GM21381 (cell line): ENCODE results near the gene DNAJC12.
"Not testable (repeated sequence)": the region's sequence is repeated elsewhere in the genome, so short reads cannot be mapped to it uniquely, and the experiment has no call there.

Experiments used
- ATAC-seq: cut with Tn5 transposase; IDR thresholded peaks from one replicate; pipeline ENCODE4 v1.9.1; 2021; ENCODE audit warnings: mild to moderate bottlenecking, moderate library complexity; ENCODE audit not compliant: unreplicated experiment

Gene DNAJC12

GRCh38 chr10:67841737-67842136 lies 3.7 kb upstream of the DNAJC12 start:
- ATAC-seq, result no peak

- ATAC-seq, result no peak
These were observed 2.0 kb upstream of the DNAJC12 start for GRCh38 chr10:67839951-67840350.

DNA sequence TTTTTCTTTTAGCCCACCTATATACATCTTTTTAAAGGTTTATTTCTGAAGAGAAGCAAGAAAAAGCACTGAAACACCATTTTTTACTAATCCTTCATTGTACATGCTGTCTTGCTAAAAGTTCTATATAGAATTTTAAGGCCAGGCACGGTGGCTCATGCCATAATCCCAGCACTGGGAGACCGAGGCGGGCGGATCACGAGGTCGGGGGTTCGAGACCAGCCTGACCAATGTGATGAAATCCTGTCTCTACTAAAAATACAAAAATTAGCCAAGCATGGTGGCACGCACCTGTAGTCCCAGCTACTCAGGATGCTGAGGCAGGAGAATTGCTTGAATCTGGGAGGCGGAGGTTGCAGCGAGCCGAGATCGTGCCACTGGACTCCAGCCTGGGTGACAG lies 1.5 kb upstream of the DNAJC12 start:
- not testable (repeated sequence) for ATAC-seq

GRCh38 chr10:67836972-67837371 lies 1.0 kb downstream of the DNAJC12 start:
- ATAC-seq, result no peak

GRCh38 chr10:67836488-67836887 lies 1.5 kb downstream of the DNAJC12 start:
- no peak for ATAC-seq

DNA sequence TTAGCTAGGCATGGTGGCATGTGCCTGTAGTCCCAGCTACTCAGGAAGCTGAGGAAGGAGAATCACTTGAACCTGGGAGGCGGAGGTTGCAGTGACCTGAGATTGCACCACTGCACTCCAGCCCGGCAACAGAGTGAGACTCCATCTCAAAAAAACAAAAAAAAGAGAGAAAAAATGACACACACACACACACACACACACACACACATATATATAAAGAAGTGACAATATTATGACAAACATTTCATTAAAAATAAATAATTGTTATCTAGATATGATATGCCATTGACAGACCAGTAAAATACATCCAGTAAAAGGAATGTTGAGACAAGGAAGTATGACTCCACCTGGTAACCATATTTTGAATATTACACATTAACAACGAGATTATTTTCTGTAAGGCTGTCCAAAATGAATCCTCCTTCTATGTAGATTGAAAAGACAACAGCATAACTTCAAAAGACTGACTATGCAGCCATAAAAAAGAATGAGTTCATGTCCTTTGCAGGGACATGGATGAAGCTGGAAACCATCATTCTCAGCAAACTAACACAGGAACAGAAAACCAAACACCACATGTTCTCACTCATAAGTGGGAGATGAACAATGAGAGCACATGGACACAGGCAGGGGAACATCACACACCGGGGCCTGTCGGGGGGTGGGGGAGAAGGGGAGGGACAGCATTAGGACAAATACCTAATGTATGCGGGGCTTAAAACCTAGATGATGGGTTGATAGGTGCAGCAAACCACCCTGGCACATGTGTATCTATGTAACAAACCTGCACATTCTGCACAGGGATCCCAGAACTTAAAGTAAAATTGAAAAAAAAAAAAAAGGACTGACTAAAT lies 2.2 kb downstream of the DNAJC12 start:
- not testable (repeated sequence) for ATAC-seq

GRCh38 chr10:67834375-67834774 lies 3.6 kb downstream of the DNAJC12 start:
- no peak for ATAC-seq

DNA sequence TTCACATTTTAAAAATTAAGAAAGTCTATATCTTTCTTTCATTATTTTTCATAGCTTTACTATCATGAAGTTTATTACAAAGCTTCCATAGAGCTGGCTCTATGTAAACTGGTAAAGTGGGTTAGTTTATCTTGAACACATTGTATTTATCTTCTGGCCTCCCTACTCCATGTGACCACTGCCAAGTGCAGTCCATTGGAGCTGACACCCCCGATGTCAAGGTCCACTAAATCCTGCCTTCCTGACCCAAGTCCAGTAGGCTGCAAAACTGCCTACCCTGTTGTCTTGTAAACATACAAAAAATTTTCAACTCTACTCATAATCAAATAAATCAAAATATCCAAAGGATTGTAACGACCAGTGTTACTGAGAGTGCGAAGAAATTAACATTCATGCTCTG lies 10.2 kb downstream of the DNAJC12 start:
- no peak for ATAC-seq

GRCh38 chr10:67819768-67820204 lies 18.2 kb downstream of the DNAJC12 start:
- ATAC-seq, result no peak

DNA sequence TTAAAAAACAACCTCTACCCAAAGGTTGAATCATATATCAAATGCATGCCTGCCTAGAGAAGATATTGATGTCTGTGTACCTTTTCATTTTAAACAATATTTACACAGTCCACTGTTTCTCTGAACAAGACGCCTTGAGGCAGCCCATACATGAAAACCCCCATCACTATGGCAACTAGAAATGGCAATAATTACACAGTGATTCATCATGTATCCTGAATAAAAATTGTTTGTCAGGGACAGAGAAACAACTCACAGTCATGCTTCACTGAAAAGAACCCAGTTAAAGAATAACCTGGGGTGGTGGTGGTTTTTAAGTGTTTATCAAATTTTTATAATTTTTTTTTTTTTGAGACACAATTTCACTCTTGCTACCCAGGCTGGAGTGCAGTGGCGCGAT lies 19.7 kb downstream of the DNAJC12 start:
- no peak for ATAC-seq

- no peak for ATAC-seq
These were observed 21.3 kb downstream of the DNAJC12 start for GRCh38 chr10:67816719-67817118.

GRCh38 chr10:67815571-67816059 lies 22.4 kb downstream of the DNAJC12 start:
- ATAC-seq, result no peak

GRCh38 chr10:67812007-67812406 lies 26.0 kb downstream of the DNAJC12 start:
- ATAC-seq, result no peak

GRCh38 chr10:67809107-67809506 lies 28.9 kb downstream of the DNAJC12 start:
- no peak for ATAC-seq

GRCh38 chr10:67808704-67809103 lies 29.3 kb downstream of the DNAJC12 start:
- ATAC-seq, result no peak

DNA sequence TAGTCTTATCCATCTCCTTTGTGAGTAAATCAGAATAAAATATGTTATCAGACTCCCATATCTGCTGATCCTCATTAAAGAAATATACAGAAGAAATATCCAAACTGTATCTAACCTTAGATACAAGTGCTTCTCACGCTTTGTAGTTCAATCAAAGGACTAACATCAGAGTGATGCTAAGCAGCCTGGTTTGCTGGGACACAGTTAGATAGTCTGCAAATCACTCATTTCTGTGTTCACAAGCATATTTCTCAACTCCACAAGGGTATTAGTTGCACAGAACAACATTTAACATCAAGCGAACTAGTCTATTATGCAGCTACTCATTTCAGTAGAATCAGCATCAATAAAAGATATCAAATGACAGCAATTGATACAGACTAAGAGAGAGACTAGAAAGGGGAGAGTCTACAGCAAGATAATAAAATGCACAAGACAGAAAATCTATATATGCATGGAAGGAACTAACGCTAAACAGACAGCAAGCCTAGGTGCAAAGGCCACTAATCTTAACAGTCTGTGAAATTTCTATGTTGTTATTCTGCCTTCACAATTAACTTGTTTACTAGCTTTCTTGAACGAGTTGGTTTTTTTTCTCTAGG lies 30.0 kb downstream of the DNAJC12 start:
- ATAC-seq, result no peak

GRCh38 chr10:67804395-67804678 lies 33.7 kb downstream of the DNAJC12 start:
- ATAC-seq, result no peak

DNA sequence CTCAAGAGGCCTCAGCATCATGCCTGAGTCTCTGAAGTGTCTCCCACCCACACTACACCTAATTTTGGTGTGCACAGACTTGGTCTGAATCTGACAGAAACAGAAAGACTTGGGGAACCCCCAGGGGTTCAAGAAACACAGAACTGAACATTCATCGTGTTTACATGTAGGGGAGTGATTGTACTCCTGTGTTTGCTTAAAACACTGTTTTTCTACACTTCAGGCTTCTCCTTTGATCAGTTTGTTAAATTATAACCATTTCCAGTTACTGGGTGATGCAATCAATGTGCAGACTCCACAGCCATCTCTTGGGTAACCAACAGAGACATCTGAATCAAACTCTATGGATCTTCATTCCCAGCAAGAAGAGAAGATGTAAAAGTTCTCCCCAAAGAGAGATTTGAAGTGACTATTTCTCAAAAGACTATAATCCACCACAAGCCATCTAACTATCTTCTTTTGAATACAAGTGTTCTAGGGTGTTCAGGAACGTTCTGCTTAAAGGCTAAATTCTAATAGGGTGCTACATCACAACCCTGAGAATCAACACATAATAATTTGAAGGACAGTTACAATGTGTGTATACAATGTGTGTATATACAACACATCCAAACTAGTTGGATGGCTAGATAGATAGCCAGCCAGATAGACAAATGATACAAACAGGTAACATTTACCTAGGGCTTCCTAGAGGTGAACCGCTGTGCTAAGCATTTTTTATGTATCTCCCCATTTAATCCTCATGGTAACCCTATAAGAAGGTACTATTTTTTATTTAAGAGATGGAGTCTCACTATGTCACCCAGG lies 34.2 kb downstream of the DNAJC12 start:
- ATAC-seq, result peak; percentile 68

DNA sequence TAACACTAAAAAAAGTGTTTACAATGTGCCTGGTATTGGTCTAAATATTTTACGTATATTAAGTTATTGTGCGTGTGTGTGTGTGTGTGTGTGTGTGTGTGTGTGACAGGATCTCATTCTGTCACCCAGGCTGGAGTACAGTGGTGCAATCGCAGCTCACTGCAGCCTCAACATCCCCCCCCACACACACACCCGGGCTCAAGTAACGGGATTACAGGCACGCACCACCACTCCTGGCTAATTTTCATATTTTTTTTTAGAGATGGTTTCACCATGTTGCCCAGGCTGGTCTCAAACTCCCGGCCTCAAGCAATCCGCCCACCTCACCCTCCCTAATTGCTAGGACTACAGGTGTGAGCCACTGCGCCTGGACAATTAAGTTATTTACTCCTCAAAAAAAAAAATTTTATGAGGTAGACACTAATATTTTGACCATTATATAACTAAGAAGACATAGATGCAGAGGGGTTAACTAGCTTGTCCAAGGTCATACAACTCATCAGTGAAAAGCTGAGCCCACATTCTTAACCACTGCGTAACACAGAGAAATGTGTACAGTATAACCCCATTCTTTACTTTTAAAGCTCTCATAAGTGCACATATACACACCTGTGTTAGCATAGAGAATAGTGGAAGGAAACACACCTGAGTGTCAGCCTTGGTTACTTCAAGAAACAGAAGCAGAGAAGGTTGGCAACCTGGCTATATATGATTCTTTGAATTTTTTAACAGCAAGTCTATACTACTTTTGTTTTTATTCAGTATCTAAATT lies 35.0 kb downstream of the DNAJC12 start:
- no peak for ATAC-seq

DNA sequence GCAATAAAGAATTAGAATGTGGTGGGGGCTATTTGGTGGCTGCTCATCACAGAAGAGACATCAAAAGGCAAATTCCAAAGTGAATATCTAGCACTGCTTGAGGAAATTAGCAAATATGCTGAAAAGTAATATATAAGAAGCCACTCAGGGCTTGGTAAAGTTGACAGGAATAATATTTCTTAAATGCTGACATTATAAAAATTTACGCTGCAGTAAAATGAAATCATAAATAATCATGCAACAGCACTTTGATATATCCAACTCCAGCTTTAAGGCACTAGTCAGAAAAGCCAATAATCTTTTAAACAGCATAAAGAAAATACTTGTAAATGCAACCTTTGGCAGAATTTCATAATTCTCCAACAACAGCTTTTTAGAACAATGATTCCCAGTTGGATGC lies 36.9 kb downstream of the DNAJC12 start:
- no peak for ATAC-seq

- ATAC-seq, result no peak
These were observed 43.0 kb downstream of the DNAJC12 start for GRCh38 chr10:67794909-67795460.
